B cell (primary cell): ENCODE results near the gene GPRC5B. TPM values are rescaled to one million over a fixed set of nuclear protein-coding genes. Genes with fewer than 3 reads are reported as not detected.

Experiments
- ATAC-seq: fragments of 200-7000 bp; cut with Tn5 transposase; one replicate; pipeline ENCODE4 v1.10.0; 2021; ENCODE audit warnings: low read depth, mild to moderate bottlenecking, moderate number of reproducible peaks, moderate library complexity
- CTCF ChIA-PET: fragments of 350-600 bp; sonication (Branson Sonifier 250); formaldehyde crosslinking; loops from one replicate; lab custom pipeline; 2021; ENCODE audit warnings: antibody characterized with exemption, inconsistent platforms; lab: Charles Lee
- POLR2A ChIA-PET: fragments of 350-600 bp; sonication (Branson Sonifier 250); formaldehyde crosslinking; loops from one replicate; lab custom pipeline; 2021; ENCODE audit warnings: antibody characterized with exemption; lab: Charles Lee
- DNase-seq: peaks from one replicate; pipeline ENCODE4 v3.0.0; 2013
- H2AFZ ChIP-seq: 2 replicates; pipeline ENCODE4 v1.6.1; 2012; ENCODE audit warnings: mild to moderate bottlenecking, low read depth, low read length; ENCODE audit not compliant: insufficient read depth, poor library complexity, severe bottlenecking
- H3K27ac ChIP-seq, 2 donors: 1 replicate in 1 of 2; 2 replicates in 1 of 2; pipeline ENCODE4 v1.5.1; 2012 to 2013; ENCODE audit warnings: low read length in 2 of 2, mild to moderate bottlenecking in 2 of 2, moderate library complexity in 1 of 2
- H3K27me3 ChIP-seq, 4 experiments: fragments of 200-600 bp in 1 of 4; sonication (generic) in 1 of 4; replicated peaks in 1 of 4; 1 replicate in 2 of 4; 2 replicates in 2 of 4; pipeline versions ENCODE4 v1.6.1 to v1.7.0; 2013 to 2016; ENCODE audit warnings: low read length in 3 of 4, mild to moderate bottlenecking in 2 of 4, mixed read lengths in 1 of 4, moderate library complexity in 1 of 4; ENCODE audit not compliant: insufficient read depth in 4 of 4, control insufficient read depth in 3 of 4; ENCODE audit errors: control extremely low read depth in 1 of 4
- H3K36me3 ChIP-seq, 2 experiments: replicated peaks in 1 of 2; 1 replicate in 1 of 2; 2 replicates in 1 of 2; pipeline versions ENCODE4 v1.6.1 to v1.7.1; 2013; ENCODE audit warnings: low read length in 1 of 2; ENCODE audit not compliant: insufficient read depth in 2 of 2, control insufficient read depth in 1 of 2; ENCODE audit errors: control extremely low read depth in 1 of 2, extremely low read depth in 1 of 2
- H3K4me1 ChIP-seq, 2 donors: fragments of 200-600 bp in 1 of 2; sonication (generic) in 1 of 2; 1 replicate in 1 of 2; 2 replicates in 1 of 2; pipeline versions ENCODE4 v1.5.1 to v1.6.1; 2013 to 2017; ENCODE audit warnings: low read length in 2 of 2; ENCODE audit not compliant: control insufficient read depth in 2 of 2, insufficient read depth in 2 of 2
- H3K4me2 ChIP-seq: replicated peaks from 2 replicates; pipeline ENCODE3; 2012; ENCODE audit warnings: mild to moderate bottlenecking, low read depth, low read length; ENCODE audit not compliant: poor library complexity, severe bottlenecking
- H3K4me3 ChIP-seq, 5 experiments: fragments of 200-600 bp in 1 of 5; sonication (generic) in 1 of 5; 1 replicate in 3 of 5; 2 replicates in 2 of 5; pipeline versions ENCODE4 v1.5.1 to v1.7.0; 2011 to 2016; ENCODE audit warnings: low read length in 4 of 5, mild to moderate bottlenecking in 4 of 5, low read depth in 2 of 5, control low read depth in 1 of 5, moderate library complexity in 1 of 5; ENCODE audit not compliant: insufficient read depth in 1 of 5; ENCODE audit errors: control extremely low read depth in 1 of 5, extremely low read depth in 1 of 5
- H3K79me2 ChIP-seq: fragments of 200-600 bp; sonication (generic); one replicate; pipeline ENCODE4 v1.6.0; 2016; ENCODE audit warnings: low read length; ENCODE audit not compliant: control insufficient read depth, insufficient read depth
- H3K9ac ChIP-seq: fragments of 200-600 bp; sonication (generic); 2 replicates; pipeline ENCODE4 v1.6.1; 2017; ENCODE audit warnings: mild to moderate bottlenecking, low read length, moderate library complexity
- H3K9me3 ChIP-seq, 3 donors: one replicate each; pipeline versions ENCODE4 v1.6.1 to v1.7.1; 2013; ENCODE audit warnings: low read length in 2 of 3; ENCODE audit not compliant: control insufficient read depth in 2 of 3, insufficient read depth in 1 of 3; ENCODE audit errors: control extremely low read depth in 1 of 3
- H4K20me1 ChIP-seq: 2 replicates; pipeline ENCODE4 v1.6.0; 2012; ENCODE audit warnings: mild to moderate bottlenecking, low read length; ENCODE audit not compliant: insufficient read depth, control insufficient read depth, poor library complexity, severe bottlenecking
- H3K27ac Mint-ChIP-seq: one replicate; pipeline ENCODE4 v1.8.0; 2021; ENCODE audit warnings: mixed read lengths
- H3K27me3 Mint-ChIP-seq: one replicate; pipeline ENCODE4 v1.8.0; 2021; ENCODE audit warnings: mixed read lengths
- H3K4me1 Mint-ChIP-seq: one replicate; pipeline ENCODE4 v1.8.0; 2021; ENCODE audit warnings: mixed read lengths
- H3K4me3 Mint-ChIP-seq: one replicate; pipeline ENCODE4 v1.8.0; 2021; ENCODE audit warnings: mixed read lengths
- H3K9me3 Mint-ChIP-seq: one replicate; pipeline ENCODE4 v1.8.0; 2022; ENCODE audit warnings: mixed read lengths; ENCODE audit not compliant: insufficient read depth
- CTCF ChIP-seq: fragments of 200-600 bp; IDR thresholded peaks from one replicate; pipeline ENCODE4 v1.8.0; 2022; ENCODE audit warnings: antibody characterized with exemption, mild to moderate bottlenecking
- EZH2 ChIP-seq: IDR thresholded peaks from 2 replicates; pipeline ENCODE4 v1.6.1; 2012; ENCODE audit warnings: borderline replicate concordance, low read depth, mild to moderate bottlenecking, moderate library complexity, low read length; ENCODE audit not compliant: insufficient read depth, poor library complexity, severe bottlenecking
- WGBS: methylation state at CpG from one replicate; pipeline ENCODE4 v1.1.5; 2013; ENCODE audit warnings: missing lambda C conversion rate; ENCODE audit not compliant: insufficient coverage; 5-methylcytosine and 5-hydroxymethylcytosine counted together
- intact Hi-C: fragments of 100-400 bp; cut with micrococcal nuclease; formaldehyde crosslinking; loops from one replicate; pipeline ENCODE4 v1.10.0; 2022
- polyA plus RNA-seq: library from polyadenylated mRNA; depleted of rRNA; stranded (reverse); fragments of >200 nt; gene quantifications from 2 replicates; pipeline ENCODE4 v1.2.3, GENCODE V29; 2012
- total RNA-seq, 2 donors: library from RNA; stranded (reverse); fragments of 120-200 nt in 1 of 2; gene quantifications; 1 replicate in 1 of 2; 2 replicates in 1 of 2; pipeline versions ENCODE4 v1.2.3 to v1.2.4, GENCODE V29; 2013 to 2022

Gene GPRC5B
- total and polyA plus RNA-seq, 2 donors (not counting 1 experiment from before 2014, with no cell fraction given): not detected

- no peak for ATAC-seq
- Histone ChIP-seq H4K20me1 (no peaks in the 10 kb centered on the region), H3K27me3 (no peaks in the 10 kb centered on the region), H3K4me1 (peaks cover 0 to 5% of the 10 kb centered on the region in 2 donors), H3K4me2 (no peak overlapping the region), H3K27ac (no peak overlapping the region), H3K36me3 (no peaks in the 10 kb centered on the region), H3K79me2 (no peaks in the 10 kb centered on the region), H3K4me3 (no peak overlapping the region), H3K9ac (no peak overlapping the region), H2AFZ (no peak overlapping the region), H3K9me3 (no peaks in the 10 kb centered on the region)
- Mint-ChIP-seq H3K4me1 (peaks cover 3% of the 10 kb centered on the region), H3K4me3 (no peak overlapping the region), H3K27ac (no peak overlapping the region), H3K27me3 (no peaks in the 10 kb centered on the region), H3K9me3 (no peaks in the 10 kb centered on the region)
- no CpG with 5 or more reads among the region's 3 CpGs for WGBS
- TF ChIP-seq EZH2 (no peak), CTCF (no peak)
- intact Hi-C loops: no loop called here
- POLR2A ChIA-PET: no interaction called here
- DNase-seq: no peak
- CTCF ChIA-PET: no interaction called here
These were observed 51.5 kb downstream of the GPRC5B start for GRCh38 chr16:19833176-19833575.

GRCh38 chr16:19831678-19832077 lies 53.0 kb downstream of the GPRC5B start:
- H3K4me2 ChIP-seq: no peak overlapping the region
- Mint-ChIP-seq H3K9me3 (no peaks in the 10 kb centered on the region), H3K27ac (no peak overlapping the region), H3K27me3 (no peaks in the 10 kb centered on the region), H3K4me3 (no peak overlapping the region), H3K4me1 (peaks cover 3% of the 10 kb centered on the region)
- H3K27ac ChIP-seq: no peak overlapping the region
- no peak for TF ChIP-seq EZH2
- DNase-seq: no peak
- ChIA-PET CTCF (no interaction called here), POLR2A (no interaction called here)
- no peaks in the 10 kb centered on the region for H4K20me1 ChIP-seq
- no peaks in the 10 kb centered on the region for H3K36me3 ChIP-seq
- H2AFZ ChIP-seq: no peak overlapping the region
- H3K9me3 ChIP-seq: no peaks in the 10 kb centered on the region
- peaks cover 0 to 5% of the 10 kb centered on the region in 2 donors for H3K4me1 ChIP-seq
- no peaks in the 10 kb centered on the region for H3K27me3 ChIP-seq
- H3K79me2 ChIP-seq: no peaks in the 10 kb centered on the region
- no peak for ATAC-seq
- H3K4me3 ChIP-seq: no peak overlapping the region
- intact Hi-C loops: no loop called here
- WGBS: no CpG with 5 or more reads among the region's 6 CpGs
- no peak overlapping the region for H3K9ac ChIP-seq
